ENCODE results near the gene PERCC1.
A peak's percentile ranks its signal among the peaks of the same experiment; 100 is the strongest.

The PERCC1 gene

GRCh38 chr16:1445518-1446203, 14.8 kb downstream of the PERCC1 start:
- Mint-ChIP-seq H3K27ac (no peak overlapping the region), H3K4me3 (no peak overlapping the region), H3K4me1 (no peaks in the 10 kb centered on the region)

GRCh38 chr16:1446296-1447080, 15.6 kb downstream of the PERCC1 start:
- CTCF ChIA-PET = no interaction called here
- Mint-ChIP-seq H3K9me3 (no peaks in the 10 kb centered on the region), H3K27me3 (no peaks in the 10 kb centered on the region), H3K4me1 (no peaks in the 10 kb centered on the region), H3K36me3 (peaks cover 1% of the 10 kb centered on the region), H3K4me3 (no peak overlapping the region), H3K27ac (no peak overlapping the region)
- DNase-seq = no peak

More at GRCh38 chr16:1445518-1446203, 14.8 kb downstream of the PERCC1 start:
- no peak for DNase-seq
- Mint-ChIP-seq H3K27me3 (no peaks in the 10 kb centered on the region), H3K9me3 (no peaks in the 10 kb centered on the region), H3K36me3 (peaks cover 1% of the 10 kb centered on the region)
- CTCF ChIA-PET = no interaction called here

GRCh38 chr16:1447965-1448364, 17.1 kb downstream of the PERCC1 start:
- Mint-ChIP-seq H3K4me3 (no peak overlapping the region), H3K36me3 (peaks cover 3% of the 10 kb centered on the region), H3K27me3 (no peaks in the 10 kb centered on the region), H3K27ac (no peak overlapping the region), H3K9me3 (no peaks in the 10 kb centered on the region), H3K4me1 (no peaks in the 10 kb centered on the region)
- CTCF ChIA-PET = no interaction called here
- no peak for DNase-seq

GRCh38 chr16:1448536-1449116, 17.7 kb downstream of the PERCC1 start:
- H3K4me3 Mint-ChIP-seq = no peak overlapping the region
- CTCF ChIA-PET = no interaction called here
- peaks cover 2% of the 10 kb centered on the region for H3K4me1 Mint-ChIP-seq
- peaks cover 3% of the 10 kb centered on the region for H3K36me3 Mint-ChIP-seq
- no peaks in the 10 kb centered on the region for H3K9me3 Mint-ChIP-seq
- H3K27ac Mint-ChIP-seq = no peak overlapping the region
- no peak for DNase-seq
- H3K27me3 Mint-ChIP-seq = no peaks in the 10 kb centered on the region

- CTCF ChIA-PET = no interaction called here
Measured at GRCh38 chr16:1449201-1449788, 18.4 kb downstream of the PERCC1 start.

GRCh38 chr16:1450218-1450617, 19.3 kb downstream of the PERCC1 start:
- no peak overlapping the region for H3K4me3 Mint-ChIP-seq
- no peaks in the 10 kb centered on the region for H3K9me3 Mint-ChIP-seq
- peaks cover 5% of the 10 kb centered on the region for H3K36me3 Mint-ChIP-seq
- H3K27ac Mint-ChIP-seq = no peak overlapping the region
- no peak for DNase-seq
- CTCF ChIA-PET = no interaction called here
- no peaks in the 10 kb centered on the region for H3K27me3 Mint-ChIP-seq
- H3K4me1 Mint-ChIP-seq = peaks cover 9% of the 10 kb centered on the region

More at GRCh38 chr16:1449201-1449788, 18.4 kb downstream of the PERCC1 start:
- Mint-ChIP-seq H3K27ac (no peak overlapping the region), H3K4me3 (no peak overlapping the region), H3K9me3 (no peaks in the 10 kb centered on the region), H3K27me3 (no peaks in the 10 kb centered on the region), H3K4me1 (peaks cover 8% of the 10 kb centered on the region), H3K36me3 (peaks cover 5% of the 10 kb centered on the region)
- no peak for DNase-seq

- Mint-ChIP-seq H3K27me3 (no peaks in the 10 kb centered on the region), H3K27ac (no peak overlapping the region), H3K4me3 (no peak overlapping the region), H3K36me3 (peaks cover 5% of the 10 kb centered on the region), H3K4me1 (peaks cover 9% of the 10 kb centered on the region), H3K9me3 (no peaks in the 10 kb centered on the region)
- DNase-seq = no peak
- CTCF ChIA-PET = no interaction called here
Measured at GRCh38 chr16:1450841-1451240, 20.0 kb downstream of the PERCC1 start.

- Mint-ChIP-seq H3K27me3 (no peaks in the 10 kb centered on the region), H3K4me1 (peaks cover 9% of the 10 kb centered on the region), H3K36me3 (peaks cover 5% of the 10 kb centered on the region), H3K9me3 (no peaks in the 10 kb centered on the region), H3K4me3 (no peak overlapping the region), H3K27ac (no peak overlapping the region)
- no peak for DNase-seq
- CTCF ChIA-PET = no interaction called here
Measured at GRCh38 chr16:1451702-1452392, 21.0 kb downstream of the PERCC1 start.

GRCh38 chr16:1452530-1452929, 21.7 kb downstream of the PERCC1 start:
- H3K9me3 Mint-ChIP-seq = no peaks in the 10 kb centered on the region
- H3K36me3 Mint-ChIP-seq = peaks cover 5% of the 10 kb centered on the region
- CTCF ChIA-PET = no interaction called here
- H3K4me1 Mint-ChIP-seq = peaks cover 9% of the 10 kb centered on the region
- no peak overlapping the region for H3K27ac Mint-ChIP-seq
- no peaks in the 10 kb centered on the region for H3K27me3 Mint-ChIP-seq
- DNase-seq = no peak
- no peak overlapping the region for H3K4me3 Mint-ChIP-seq

- CTCF ChIA-PET = no interaction called here
- peaks cover 3% of the 10 kb centered on the region for H3K36me3 Mint-ChIP-seq
- no peaks in the 10 kb centered on the region for H3K9me3 Mint-ChIP-seq
- H3K4me1 Mint-ChIP-seq = peaks cover 9% of the 10 kb centered on the region
- no peaks in the 10 kb centered on the region for H3K27me3 Mint-ChIP-seq
- DNase-seq = no peak
- peak overlapping the region; percentile 89 for H3K27ac Mint-ChIP-seq
- peak overlapping the region; percentile 38 for H3K4me3 Mint-ChIP-seq
Measured at GRCh38 chr16:1453316-1453715, 22.4 kb downstream of the PERCC1 start.

- no peaks in the 10 kb centered on the region for H3K27me3 Mint-ChIP-seq
- H3K36me3 Mint-ChIP-seq = peaks cover 3% of the 10 kb centered on the region
- H3K27ac Mint-ChIP-seq = peak overlapping the region; percentile 89
- no peak overlapping the region for H3K4me3 Mint-ChIP-seq
- no peak for DNase-seq
- H3K4me1 Mint-ChIP-seq = peaks cover 14% of the 10 kb centered on the region
- no peaks in the 10 kb centered on the region for H3K9me3 Mint-ChIP-seq
- CTCF ChIA-PET = no interaction called here
Measured at GRCh38 chr16:1454561-1454960, 23.7 kb downstream of the PERCC1 start.

- Mint-ChIP-seq H3K4me3 (no peak overlapping the region), H3K27me3 (no peaks in the 10 kb centered on the region), H3K4me1 (peaks cover 14% of the 10 kb centered on the region), H3K9me3 (no peaks in the 10 kb centered on the region), H3K27ac (no peak overlapping the region), H3K36me3 (peaks cover 3% of the 10 kb centered on the region)
- CTCF ChIA-PET = no interaction called here
- DNase-seq = no peak
Measured at GRCh38 chr16:1455190-1456171, 24.6 kb downstream of the PERCC1 start.

- Mint-ChIP-seq H3K27me3 (no peaks in the 10 kb centered on the region), H3K9me3 (no peaks in the 10 kb centered on the region)
Measured at GRCh38 chr16:1456951-1457350, 26.1 kb downstream of the PERCC1 start.

More at GRCh38 chr16:1456951-1457350, 26.1 kb downstream of the PERCC1 start:
- Mint-ChIP-seq H3K36me3 (peaks cover 3% of the 10 kb centered on the region), H3K4me3 (no peak overlapping the region), H3K4me1 (peaks cover 14% of the 10 kb centered on the region), H3K27ac (no peak overlapping the region)
- no peak for DNase-seq
- CTCF ChIA-PET = no interaction called here

Measured in activated naive CD4-positive, alpha-beta T cell treated with anti-CD3 and anti-CD28 coated beads, Interleukin-2, amount 10 ng/mL, durations not matched to agents 7 days and 5 days (primary cell).